ENCODE measurements around the gene INCENP. TPM values are rescaled to one million over a fixed set of nuclear protein-coding genes. Genes with fewer than 3 reads are reported as not detected.
"Not testable (repeated sequence)": the region's sequence is repeated elsewhere in the genome, so short reads cannot be mapped to it uniquely, and the experiment has no call there.

INCENP gene
- 9.9 and 14.6 TPM in 2 replicates for total RNA-seq

DNA sequence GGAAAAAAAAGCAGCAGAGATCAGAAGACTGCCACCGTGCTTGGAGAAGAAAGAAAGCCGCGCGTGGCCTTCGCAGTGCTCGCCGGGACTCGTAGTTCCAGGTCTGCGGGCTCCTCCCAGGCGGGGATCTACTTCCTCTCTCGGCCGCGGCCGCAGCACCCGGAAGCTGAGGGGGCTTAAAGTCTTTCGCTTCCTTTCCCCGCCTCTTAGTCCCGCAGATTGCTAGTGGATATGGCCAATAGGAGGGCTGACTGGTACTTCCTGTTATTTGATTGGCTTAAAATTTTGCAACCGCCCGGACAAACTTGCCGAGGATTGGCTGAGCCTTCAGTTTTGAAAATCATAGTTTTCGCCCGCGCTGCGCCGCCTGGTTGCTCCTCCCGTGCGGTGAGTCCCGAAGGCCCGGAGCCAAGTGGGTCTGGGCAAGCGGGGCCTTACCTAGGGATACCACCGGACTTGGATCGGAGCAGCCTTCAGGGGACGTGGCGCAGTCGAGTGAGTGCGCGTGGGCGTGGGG lies at the start of gene INCENP:
Gene INCENP, plus strand, starts transcription at position 343 of the 517 bp plus-strand sequence. CDS start 4,151 bp downstream, outside the sequence.
- DNase-seq (ENCODE audit: low read depth in 2 of 2) = peak; percentile 98 to 99

DNA sequence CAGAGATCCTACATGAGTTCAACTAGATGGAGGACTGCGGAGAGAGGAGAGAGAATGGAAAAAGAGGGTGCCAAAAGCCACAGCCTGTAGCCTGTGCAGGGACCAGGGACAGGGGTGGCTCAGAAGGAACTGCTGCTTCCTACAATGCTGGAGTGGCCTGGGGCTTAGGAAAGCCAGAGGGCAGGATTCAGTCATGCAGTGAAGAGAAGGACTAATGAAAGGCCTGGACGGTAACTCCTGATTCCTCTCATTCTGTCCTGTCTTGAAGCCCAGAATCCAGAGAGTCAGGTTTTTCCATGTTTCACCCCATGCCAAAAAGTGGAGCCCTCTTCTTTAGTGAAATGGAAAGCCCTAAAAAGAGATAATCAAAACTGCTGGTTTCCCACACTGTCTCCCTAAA lies 48.4 kb upstream of the INCENP start:
- no peak for DNase-seq (ENCODE audit: low read depth in 2 of 2)

DNA sequence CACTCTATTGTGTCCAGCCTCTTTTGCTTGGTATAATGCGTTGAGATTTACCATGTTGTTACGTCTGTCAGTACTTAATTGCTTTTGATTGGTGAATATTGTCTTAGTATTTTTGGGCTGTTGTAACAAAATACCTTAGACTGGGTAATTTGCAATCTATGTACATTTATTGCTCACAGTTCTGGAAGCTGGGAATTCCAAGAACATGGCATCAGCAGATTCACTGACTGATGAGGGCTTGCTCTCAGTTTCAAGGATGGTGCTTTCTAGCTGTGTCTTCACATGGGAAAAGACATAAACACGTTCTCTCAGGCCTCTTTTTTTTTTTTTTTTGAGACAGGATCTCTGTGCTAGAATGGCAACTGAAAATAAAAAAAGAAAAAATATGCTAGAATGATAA lies 46.7 kb upstream of the INCENP start:
- DNase-seq (ENCODE audit: low read depth in 2 of 2) = no peak

DNA sequence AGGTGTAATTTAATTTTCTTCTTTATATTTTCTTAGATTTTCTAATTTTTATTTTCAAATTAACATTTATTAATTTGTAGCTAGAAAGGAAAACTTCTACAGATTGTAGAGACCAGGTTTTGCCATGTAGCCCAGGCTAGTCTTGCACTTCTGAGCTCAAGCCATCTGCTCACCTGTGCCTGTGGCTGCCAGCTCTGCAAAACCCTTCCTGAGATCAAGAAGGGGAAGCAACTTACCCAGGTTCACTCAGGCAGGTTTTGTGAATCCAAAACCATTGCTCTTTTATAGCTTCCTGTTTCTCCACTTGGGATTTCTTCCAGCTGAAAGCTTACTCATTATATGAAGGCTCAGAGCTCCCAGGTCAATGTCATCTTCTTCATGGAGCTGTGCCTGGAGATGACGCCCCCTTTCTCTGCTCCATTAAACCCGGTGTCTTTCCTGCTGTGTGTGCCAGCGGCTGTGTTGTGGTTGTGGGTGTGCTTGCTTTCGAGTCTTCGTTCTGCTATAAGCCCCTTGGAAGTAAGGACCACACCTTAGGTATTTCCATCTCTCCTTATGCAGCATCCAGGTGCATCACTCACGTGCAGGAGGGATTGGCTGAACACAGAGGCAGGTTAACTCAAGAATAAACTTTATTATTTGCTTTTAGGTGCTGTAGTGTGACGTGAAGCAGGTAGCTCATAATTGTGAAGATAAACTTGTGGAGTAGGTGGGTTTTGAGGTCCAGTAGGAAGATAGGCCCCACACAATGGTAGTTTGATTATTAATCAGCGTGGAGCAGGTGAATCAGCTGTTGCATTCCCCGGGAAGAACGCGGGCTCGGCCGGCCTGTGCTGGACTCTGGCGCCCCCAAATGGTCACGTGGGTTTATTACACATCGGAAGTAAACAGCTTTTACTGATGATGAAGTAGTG lies 42.2 kb upstream of the INCENP start:
- DNase-seq (ENCODE audit: low read depth in 2 of 2) = peak; percentile 71 to 83

DNA sequence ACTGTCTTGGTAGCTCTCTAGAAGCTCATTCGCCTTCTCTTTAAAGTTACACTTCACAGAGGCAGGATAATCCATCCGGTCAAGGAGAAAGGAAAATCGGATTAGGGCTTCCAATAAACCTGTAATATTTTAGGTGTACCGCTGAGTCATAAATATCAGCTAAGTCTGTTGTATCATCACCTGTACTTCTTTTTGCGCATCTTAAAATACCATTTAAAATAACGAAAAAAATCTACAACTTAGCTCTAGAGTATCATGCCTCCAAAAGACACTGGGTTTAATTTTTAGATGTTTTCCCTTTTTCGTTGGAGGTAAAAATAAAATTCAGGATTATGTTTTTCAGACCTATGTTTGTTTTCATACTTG lies 41.5 kb upstream of the INCENP start:
- no peak for DNase-seq (ENCODE audit: low read depth in 2 of 2)

DNA sequence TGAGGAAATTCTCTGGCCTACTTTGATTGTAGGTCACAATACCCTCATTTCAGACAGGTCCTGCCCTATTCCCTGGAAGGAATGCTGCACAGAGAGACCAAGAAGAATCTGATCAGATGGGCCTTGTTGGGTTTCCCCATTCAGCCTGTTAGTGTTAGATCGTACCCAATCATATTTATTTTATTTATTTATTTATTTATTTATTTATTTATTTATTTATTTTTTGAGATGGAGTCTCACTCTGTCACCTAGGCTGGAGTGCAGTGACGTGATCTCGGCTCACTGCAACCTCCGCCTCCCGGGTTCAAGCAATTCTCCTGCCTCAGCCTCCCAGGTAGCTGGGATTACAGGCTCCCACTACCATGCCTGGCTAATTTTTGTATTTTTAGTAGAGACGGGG lies 39.0 kb upstream of the INCENP start:
- DNase-seq (ENCODE audit: low read depth in 2 of 2) = not testable (repeated sequence)

DNA sequence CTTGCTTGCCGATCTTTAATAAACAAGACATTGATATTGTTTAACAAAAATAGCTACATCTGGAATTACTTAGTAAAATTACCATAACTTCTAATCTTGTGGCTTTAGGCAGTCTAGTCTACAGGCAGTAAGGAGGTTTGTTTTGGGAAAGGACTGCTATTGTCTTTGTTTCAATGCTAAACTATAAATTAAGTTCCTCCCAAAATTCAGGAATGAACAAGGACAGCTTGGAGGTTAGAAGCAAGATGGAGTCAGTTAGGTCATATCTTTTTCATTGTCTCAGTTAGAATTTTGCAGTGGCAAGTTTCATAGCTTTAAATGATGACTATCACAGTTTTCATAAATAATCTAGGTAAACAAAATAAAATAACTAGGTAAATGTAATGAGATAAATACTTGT lies 36.1 kb upstream of the INCENP start:
- no peak for DNase-seq (ENCODE audit: low read depth in 2 of 2)

DNA sequence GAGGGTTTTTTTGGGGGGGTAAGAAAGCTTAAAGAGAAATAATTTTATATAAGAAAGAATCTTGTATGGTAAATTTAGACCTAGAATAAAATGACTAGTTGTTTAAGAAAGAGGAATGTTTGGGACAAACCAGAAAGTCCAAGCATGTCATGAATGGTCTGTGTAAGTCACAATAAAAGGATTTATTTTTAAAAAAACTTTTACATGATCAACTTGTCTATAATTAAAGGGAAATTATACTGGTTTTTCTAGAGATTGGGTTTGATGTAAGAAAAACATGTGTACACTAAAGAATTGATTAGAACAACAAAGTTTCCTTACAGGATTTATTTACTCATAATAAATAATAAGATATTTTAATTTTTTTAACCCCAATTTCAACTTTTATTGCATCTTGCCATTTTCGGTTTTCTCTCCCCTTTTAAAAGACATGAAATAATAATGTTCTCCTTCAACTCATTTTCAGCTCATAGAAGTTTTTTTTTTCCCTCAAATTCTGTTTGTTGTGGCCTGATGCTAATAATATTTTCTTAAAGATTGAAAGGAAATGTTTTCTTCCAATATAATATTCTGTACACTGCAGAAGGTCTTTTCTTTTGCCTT lies 35.4 kb upstream of the INCENP start:
- DNase-seq (ENCODE audit: low read depth in 2 of 2) = no peak

DNA sequence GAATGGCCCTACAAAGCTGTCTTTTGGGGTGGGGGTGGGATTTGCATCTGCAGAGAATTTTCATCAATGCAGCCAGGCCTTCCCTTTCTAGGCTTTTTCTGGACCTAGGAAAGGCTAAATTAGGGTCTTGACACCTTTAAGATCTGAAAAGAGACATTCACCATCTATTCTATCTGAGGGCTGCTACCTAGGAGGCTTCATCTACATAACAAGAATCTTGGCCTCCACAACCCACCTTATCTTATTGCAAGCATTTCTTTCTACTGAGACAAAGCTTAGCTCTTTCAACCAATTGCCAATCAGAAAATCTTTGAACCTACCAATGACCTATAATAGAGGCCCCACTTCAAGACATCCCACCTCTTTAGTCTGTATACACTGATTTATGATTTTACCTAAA lies 20.7 kb upstream of the INCENP start:
- no peak for DNase-seq (ENCODE audit: low read depth in 2 of 2)

DNA sequence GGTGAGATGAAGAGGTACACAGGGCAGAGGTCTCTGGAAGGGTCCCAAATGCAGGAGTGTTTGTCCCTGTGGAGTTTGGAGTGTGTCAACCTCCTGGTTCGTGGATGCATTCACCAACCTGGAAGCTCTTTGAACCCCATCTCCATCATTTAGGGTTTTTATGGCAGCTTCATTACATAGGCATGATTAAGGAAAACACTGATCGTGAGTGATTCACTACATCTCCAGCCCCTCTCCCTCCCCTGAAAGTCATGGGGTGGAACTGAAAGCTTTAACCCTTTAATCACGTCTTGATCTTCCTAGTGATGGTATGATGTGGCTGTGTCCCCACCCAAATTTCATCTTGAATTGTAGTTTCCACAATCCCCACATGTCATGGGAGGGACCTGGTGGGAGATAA lies 19.8 kb upstream of the INCENP start:
- DNase-seq (ENCODE audit: low read depth in 2 of 2) = no peak

DNA sequence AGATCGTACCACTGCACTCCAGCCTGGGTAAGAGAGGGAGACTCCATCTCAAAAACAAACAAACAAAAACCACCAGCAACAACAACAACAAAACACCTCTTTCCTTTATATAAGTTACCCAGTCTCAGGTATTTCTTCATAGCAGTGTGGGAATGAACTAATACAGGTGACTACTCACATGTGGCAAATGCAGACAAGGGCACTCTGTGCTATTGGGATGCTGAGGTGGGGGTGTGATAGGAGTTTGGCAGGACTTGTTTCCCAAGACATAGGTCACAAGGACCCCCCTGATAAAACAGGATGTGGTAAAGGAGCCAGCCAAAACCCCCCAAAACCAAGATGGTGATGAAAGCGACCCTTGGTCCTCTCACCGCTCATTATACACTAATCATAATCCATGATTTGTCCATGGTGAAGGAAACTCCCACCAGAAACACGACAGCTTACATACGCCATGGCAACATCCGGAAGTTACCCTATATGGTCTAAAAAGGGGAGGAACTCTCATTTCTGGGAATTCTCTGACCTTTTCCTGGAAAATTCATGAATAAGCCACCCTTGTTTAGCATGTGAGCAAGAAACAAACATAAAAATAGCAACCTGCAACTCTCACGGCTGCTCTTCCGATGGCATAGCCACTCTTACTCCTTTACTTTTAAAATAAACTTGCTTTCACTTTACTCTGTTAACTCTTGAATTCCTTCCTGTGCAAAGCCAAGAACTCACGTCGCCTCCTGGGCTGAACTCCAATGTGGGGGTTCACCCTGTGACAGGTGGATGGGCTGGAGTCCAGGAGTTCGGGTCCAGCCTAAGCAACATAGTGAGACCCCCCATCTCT lies 18.8 kb upstream of the INCENP start:
- peak; percentile 83 to 84 for DNase-seq (ENCODE audit: low read depth in 2 of 2)

DNA sequence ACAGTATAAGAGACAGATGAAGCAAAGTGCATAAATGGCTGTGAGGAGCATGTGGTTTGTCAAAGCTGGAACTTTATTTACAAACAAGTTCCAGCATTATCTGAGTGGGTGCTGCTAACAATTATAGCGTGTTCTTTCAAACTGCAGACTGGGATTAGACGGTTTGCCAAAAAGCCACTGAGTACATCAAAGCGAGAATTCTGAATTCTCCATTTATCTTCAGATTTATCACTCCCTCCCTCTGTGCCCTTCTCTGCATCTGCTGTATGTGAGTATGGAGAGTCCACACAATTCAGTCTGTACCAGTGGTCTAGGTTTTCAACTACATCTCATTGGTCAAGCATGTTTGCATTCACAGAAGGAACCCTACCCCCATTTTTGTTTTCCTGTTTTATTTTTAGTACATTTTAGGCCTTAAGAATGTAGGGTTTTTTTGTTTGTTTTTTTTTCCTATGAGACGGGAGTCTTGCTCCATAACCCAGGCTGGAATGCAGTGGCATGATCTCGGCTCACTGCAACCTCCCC lies 18.1 kb upstream of the INCENP start:
- DNase-seq (ENCODE audit: low read depth in 2 of 2) = no peak

DNA sequence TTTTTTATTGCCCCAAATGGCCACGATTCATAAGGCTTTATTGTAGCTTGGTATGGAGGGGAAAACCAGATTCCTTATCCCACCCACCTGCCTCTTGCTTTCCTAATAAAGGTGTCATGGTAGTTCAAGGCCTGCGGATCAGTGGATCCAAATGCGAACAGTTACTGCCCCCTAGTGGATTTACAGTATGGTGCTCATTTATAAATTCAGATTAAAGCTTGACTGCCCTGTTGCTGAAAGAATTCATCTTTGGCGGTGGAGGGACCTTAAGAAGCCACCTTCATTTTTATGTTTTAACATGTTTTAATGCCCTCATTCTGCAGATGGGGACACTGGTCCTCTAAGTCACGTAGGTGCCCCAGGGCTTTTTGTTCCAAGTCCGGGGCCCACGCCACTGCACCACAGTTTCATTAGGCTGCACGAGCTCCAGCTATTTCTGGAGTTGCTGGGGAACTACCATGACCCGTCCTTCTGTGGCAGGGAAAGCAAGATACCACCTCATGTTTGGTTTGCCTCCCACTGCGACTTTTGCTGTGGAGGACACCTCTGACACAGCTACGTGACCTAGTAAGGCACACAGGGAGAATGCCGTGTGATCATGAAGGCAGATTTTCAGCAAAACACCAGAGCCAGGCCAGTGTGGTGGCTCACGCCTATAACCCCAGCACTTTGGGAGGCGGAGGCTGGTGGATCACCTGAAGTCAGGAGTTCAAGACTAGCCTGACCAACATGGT lies 15.6 kb upstream of the INCENP start:
- peak; percentile 72 to 83 for DNase-seq (ENCODE audit: low read depth in 2 of 2)

DNA sequence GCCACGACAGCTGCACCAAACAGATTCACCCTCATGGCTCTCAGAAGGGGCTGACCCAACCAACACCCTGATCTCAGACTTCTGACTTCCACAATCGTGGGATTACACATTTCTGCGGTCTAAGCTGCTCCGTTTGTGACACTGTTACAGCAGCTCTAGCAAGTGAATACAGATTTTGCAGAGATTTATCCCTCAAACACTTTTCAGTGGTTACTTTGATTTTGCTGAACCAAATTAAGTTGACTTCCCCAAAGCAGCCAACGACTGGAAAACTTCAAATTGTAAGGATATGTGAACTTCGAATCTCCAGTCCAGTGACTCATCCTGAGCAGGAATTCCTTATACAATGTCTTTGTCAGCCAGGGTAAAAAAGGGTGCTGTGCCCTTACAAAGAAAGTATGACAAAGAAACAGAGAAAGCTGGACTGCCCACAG lies 14.8 kb upstream of the INCENP start:
- DNase-seq (ENCODE audit: low read depth in 2 of 2) = peak in 1 of 2 donors; percentile 43

DNA sequence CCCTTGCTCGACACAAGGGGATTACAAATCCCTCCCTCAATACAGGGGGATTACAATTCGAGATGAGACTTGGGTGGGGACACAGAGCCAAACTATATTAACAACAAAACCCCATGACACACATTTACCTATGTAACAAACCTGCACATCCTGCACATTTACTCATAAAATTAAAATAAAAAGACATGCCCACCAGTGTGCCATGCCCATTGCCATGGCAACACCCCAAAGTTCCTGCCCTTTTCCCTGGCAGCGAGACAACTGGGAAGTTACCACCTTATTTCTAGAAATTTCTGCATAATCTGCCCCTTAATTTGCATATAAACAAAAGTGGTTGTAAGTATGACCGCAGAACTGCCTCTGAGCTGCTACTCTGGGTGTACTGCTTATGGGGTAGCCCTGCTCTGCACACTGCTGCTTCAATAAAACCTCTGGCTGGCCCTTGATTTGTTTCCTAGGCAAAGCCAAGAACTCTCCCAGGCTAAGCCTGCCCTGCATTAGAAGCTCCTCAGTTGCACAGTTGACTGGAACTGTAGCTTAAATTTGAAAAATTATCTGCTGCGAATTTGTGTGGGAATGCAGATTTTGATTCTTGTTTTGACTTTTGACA lies 8.6 kb upstream of the INCENP start:
- DNase-seq (ENCODE audit: low read depth in 2 of 2) = no peak

DNA sequence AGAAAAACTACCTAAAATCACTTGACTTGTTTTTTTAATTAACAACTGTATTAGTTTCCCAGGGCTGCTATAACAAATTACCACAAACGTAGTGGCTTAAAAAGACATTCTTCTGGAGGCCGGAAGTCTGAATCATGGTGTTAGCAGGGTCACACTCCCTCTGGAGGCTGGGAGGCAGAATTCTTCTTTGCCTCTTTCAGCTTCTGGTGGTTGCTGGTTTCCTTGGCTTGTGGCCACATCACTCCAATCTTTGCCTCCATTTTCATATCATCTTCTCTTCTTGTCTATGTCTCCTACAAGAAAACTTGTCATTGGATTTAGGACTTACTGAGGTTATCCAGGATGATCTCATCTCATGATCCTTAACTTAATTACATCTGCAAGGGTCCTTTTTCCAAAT lies 7.4 kb upstream of the INCENP start:
- no peak for DNase-seq (ENCODE audit: low read depth in 2 of 2)

DNA sequence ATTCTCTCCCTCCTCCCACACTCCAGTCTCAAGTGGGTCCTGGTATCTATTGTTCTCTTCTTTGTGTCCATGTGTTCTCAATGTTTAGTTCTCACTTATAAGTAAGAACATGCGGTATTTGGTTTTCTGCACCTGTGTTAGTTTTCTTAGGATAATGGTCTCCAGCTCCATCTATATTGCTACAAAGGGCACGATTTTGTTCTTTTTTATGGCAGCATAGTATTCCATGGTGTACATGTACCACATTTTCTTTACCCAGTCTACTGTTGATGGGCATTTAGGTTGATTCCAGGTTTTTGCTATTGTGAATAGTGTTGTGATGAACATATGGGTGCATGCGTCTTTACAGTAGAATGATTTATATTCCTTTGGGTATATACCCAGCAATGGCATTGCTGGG lies 4.2 kb upstream of the INCENP start:
- no peak for DNase-seq (ENCODE audit: low read depth in 2 of 2)

DNA sequence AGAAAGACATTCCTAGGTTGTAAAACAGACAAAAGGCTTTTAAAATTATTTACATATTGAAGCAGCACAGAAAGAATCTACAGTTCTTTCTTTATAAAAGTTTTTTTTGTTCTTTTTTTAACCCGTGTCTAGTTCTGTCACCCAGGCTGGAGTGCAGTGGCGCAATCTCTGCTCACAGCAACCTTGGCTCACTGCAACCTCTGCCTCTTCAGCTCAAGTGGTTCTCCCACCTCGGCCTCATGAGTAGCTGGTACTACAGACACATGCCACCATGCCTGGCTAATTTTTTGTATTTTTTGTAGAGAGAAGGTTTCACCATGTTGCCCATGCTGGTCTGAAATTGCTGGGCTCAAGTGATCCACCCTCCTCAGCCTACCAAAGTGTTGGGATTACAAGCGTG lies 3.8 kb upstream of the INCENP start:
- DNase-seq (ENCODE audit: low read depth in 2 of 2) = no peak

DNA sequence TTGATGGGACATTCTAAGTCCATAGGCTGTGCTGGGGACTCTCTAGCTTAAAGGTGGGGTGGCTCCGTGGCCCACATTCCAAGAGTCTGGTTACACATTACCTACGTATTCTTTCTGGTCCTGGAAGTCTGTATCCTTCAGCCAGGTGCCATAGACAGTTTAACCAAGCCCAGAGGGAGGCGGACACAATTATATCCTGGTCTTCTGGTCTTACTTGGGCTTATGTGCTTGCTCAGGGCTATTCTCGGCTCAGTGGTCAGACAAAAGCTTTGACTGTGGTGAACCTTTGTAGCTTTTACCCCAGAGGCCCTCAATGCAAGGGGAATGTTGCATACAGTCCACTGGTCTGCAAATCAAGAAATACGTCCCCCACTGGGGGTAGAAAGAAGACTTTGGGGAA lies 3.4 kb upstream of the INCENP start:
- DNase-seq (ENCODE audit: low read depth in 2 of 2) = no peak

DNA sequence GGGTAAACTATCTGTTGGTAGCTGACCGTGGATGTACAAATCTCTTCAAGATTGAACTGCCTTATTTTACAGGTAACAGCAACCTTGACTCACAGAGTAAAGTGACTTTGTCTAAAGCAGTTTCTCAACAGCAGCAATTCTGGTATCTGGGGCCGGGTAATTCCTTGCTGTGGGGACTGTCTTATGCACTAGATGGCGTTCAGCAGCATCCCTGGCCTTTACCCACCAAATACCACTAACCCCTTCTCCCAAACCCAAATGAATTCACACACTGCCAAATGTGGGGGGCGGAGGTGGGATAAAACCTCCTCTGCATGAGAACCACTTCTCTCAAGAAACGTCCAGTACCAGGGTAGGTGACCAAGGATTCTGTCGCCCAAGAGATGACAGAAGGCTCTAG lies 1.7 kb upstream of the INCENP start:
- DNase-seq (ENCODE audit: low read depth in 2 of 2) = no peak
